ENCODE measurements around the gene TBL3. TPM values are rescaled to one million over a fixed set of nuclear protein-coding genes. Genes with fewer than 3 reads are reported as not detected.

Gene TBL3
- total RNA-seq, 1 donor from 2014 or later = 25.6 TPM

DNA sequence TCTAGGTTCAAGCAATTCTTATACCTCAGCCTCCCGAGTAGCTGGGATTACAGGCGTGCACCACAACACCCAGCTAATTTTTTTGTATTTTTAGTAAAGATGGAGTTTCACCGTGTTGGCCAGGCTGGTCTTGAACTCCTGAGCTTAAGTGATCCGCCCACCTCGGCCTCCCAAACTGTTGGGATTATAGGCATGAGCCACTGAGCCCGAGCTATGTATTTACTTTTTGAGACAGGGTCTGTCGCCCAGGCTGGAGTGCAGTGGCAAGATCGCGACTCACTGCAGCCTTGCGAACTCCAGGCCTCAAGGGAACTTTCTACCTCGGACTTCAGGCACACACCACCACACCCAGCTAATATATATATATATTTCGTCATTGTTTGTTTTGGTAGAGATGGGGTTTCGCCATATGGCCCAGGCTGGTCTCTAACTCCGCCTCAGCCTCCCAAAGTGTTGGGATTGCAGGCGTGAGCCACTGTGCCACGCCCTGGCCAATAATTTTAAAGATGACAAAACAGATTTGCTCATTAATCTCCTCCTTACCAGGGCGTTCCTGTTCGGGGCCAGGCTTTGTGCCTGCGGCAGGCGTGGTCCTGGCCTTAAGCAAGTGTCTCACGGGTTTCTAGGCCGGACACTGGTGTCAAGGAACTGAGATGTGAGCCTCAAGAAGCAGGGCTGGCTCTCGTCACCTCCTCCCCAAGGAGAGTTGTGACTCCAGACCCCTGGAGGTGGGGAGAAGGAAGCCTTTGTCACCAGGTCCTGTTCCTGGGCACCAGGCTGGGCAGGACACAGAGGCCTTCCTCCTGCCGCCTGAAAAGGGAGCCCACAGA lies 43.5 kb downstream of the TBL3 start:
- peaks cover 33% of the 10 kb centered on the region for H3K27me3 ChIP-seq (ENCODE audit: low read depth)
- no peak overlapping the region for H3K4me3 ChIP-seq
- H3K36me3 ChIP-seq = no peaks in the 10 kb centered on the region
- intact Hi-C loops (cut with DNase I) = no loop called here
- ATAC-seq (peak; percentile 49 to 85), DNase-seq (peak; percentile 60)
- H3K9me3 ChIP-seq = no peaks in the 10 kb centered on the region
- H3K4me1 ChIP-seq = peaks cover 14% of the 10 kb centered on the region
- H3K27ac ChIP-seq = no peak overlapping the region
- TF ChIP-seq, protein P1, sequence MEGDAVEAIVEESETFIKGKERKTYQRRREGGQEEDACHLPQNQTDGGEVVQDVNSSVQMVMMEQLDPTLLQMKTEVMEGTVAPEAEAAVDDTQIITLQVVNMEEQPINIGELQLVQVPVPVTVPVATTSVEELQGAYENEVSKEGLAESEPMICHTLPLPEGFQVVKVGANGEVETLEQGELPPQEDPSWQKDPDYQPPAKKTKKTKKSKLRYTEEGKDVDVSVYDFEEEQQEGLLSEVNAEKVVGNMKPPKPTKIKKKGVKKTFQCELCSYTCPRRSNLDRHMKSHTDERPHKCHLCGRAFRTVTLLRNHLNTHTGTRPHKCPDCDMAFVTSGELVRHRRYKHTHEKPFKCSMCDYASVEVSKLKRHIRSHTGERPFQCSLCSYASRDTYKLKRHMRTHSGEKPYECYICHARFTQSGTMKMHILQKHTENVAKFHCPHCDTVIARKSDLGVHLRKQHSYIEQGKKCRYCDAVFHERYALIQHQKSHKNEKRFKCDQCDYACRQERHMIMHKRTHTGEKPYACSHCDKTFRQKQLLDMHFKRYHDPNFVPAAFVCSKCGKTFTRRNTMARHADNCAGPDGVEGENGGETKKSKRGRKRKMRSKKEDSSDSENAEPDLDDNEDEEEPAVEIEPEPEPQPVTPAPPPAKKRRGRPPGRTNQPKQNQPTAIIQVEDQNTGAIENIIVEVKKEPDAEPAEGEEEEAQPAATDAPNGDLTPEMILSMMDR (IDR thresholded peaks at IDR 0.05) = no peak

DNA sequence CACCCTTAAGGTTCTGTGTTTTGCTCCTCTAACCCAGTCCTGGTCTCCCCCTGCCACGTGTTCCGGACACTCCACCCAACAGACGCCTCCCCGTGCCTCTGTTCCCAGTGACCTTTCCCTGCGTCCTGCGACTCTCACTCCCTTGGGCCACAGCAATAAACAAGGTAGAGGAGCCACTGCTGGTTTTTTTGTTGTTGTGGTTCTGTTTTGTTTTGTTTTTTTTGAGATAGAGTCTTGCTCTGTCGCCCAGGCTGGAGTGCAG lies 44.0 kb downstream of the TBL3 start:
- H3K4me1 ChIP-seq = peaks cover 12% of the 10 kb centered on the region
- intact Hi-C loops (cut with DNase I) = no loop called here
- no peak overlapping the region for H3K4me3 ChIP-seq
- no peak overlapping the region for H3K27ac ChIP-seq
- DNase-seq = no peak
- TF ChIP-seq, protein P1 (IDR thresholded peaks at IDR 0.05) = no peak
- ATAC-seq = peak in 1 of 2 donors; percentile 40
- no peaks in the 10 kb centered on the region for H3K9me3 ChIP-seq
- H3K27me3 ChIP-seq (ENCODE audit: low read depth) = peaks cover 39% of the 10 kb centered on the region
- H3K36me3 ChIP-seq = no peaks in the 10 kb centered on the region

DNA sequence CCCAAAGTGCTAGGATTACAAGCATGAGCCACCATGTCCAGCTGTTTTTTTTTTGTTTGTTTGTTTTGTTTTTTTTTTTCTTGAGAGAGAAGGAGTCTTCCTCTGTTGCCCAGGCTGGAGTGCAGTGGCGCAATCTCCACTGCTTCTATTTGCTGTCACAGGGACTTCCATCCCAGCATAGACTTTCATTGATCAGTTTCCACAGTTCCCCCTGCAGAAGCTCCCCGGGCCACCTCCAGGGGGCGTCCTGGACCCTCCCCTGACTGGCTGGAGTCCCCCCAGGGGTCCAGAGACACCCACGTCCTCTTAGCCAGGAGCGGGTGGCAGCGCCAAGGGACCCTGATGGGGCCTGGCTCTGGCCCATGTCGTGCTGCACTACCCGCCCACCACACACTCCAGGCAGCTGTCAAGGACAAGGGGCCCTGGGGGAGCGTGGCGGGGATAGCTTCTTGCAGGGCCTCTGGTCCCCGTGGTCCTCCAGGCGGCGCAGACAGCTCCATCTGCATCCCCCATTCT lies 44.6 kb downstream of the TBL3 start:
- TF ChIP-seq, protein P1 (IDR thresholded peaks at IDR 0.05) = peak; percentile 28
- ATAC-seq (no peak), DNase-seq (no peak)
- no peaks in the 10 kb centered on the region for H3K9me3 ChIP-seq
- H3K27me3 ChIP-seq (ENCODE audit: low read depth) = peaks cover 45% of the 10 kb centered on the region
- no peak overlapping the region for H3K4me3 ChIP-seq
- peaks cover 12% of the 10 kb centered on the region for H3K4me1 ChIP-seq
- no peak overlapping the region for H3K27ac ChIP-seq
- no peaks in the 10 kb centered on the region for H3K36me3 ChIP-seq
- intact Hi-C loops (cut with DNase I) = no loop called here

DNA sequence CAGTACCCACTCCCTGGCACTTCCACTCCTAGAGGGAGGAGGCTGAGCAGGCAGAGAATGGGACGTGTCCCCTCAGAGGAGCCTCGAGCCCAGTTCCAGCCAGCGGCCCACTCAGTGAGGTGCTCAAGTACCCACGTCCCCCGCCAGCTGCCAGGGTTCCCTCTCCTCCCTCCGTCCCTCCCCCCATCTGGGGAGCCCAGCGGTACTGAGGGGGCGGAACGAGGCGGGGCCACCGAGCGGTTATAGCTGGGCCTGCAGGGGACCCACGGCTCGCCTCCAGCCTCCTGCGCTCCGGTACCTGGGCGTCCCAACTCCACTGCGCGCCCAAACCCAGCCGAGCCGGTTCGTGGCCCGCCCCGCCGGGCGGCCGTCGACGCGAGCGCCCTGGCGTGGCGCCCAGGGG lies 47.7 kb downstream of the TBL3 start, which contains the start of gene NPW:
Gene NPW, plus strand, starts transcription at position 268 of the 403 bp plus-strand sequence.
- no peak for ATAC-seq
- peaks cover 31% of the 10 kb centered on the region for H3K4me1 ChIP-seq
- intact Hi-C loops (cut with DNase I) = no loop called here
- H3K4me3 ChIP-seq = no peak within 1 kb of the TSS
- H3K27me3 ChIP-seq (ENCODE audit: low read depth) = peaks cover 49% of the 10 kb centered on the region
- no peaks in the 10 kb centered on the region for H3K9me3 ChIP-seq
- no peaks in the 10 kb centered on the region for H3K36me3 ChIP-seq
- DNase-seq = no peak
- no peak within 1 kb of the TSS for H3K27ac ChIP-seq
- TF ChIP-seq, protein P1 (IDR thresholded peaks at IDR 0.05) = no peak

DNA sequence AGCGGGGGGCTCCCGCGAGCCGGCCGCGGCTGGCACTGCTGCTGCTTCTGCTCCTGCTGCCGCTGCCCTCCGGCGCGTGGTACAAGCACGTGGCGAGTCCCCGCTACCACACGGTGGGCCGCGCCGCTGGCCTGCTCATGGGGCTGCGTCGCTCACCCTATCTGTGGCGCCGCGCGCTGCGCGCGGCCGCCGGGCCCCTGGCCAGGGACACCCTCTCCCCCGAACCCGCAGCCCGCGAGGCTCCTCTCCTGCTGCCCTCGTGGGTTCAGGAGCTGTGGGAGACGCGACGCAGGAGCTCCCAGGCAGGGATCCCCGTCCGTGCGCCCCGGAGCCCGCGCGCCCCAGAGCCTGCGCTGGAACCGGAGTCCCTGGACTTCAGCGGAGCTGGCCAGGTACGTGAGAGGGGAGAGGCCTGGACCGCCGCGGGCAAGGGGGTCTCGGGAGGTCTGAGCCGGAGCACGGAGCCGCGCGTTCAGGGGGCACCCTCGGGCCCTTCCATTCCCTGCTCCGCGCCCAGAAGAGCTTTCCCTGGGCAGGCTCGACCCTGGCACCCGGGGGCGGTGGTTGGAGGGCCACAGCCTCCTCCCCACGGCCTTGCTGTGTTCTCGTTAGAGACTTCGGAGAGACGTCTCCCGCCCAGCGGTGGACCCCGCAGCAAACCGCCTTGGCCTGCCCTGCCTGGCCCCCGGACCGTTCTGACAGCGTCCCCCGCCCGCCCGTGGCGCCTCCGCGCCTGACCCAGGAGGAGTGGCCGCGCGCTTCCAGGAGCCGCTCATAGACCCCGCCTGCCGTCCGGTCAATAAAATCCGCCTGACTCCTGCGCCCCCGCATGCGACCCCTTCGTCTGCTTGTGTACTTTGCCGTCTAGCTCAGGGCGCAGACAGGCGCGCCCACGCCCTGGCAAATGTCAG lies 48.3 kb downstream of the TBL3 start:
- H3K4me1 ChIP-seq = peaks cover 36% of the 10 kb centered on the region
- TF ChIP-seq, protein P1 (IDR thresholded peaks at IDR 0.05) = no peak
- no peaks in the 10 kb centered on the region for H3K9me3 ChIP-seq
- intact Hi-C loops (cut with DNase I) = loop anchor here (10.0 kb wide), 1 partner anchor 125 kb away; the partner anchor contains the start of gene RAB26
- ATAC-seq = no peak
- no peak overlapping the region for H3K27ac ChIP-seq
- H3K36me3 ChIP-seq = no peaks in the 10 kb centered on the region
- no peak for DNase-seq
- H3K27me3 ChIP-seq (ENCODE audit: low read depth) = peaks cover 49% of the 10 kb centered on the region
- H3K4me3 ChIP-seq = no peak overlapping the region

Data from lower lobe of right lung (tissue), 2 donors.